SK-N-SH (cell line): ENCODE results near the gene ATP13A4. TPM values are rescaled to one million over a fixed set of nuclear protein-coding genes. Genes with fewer than 3 reads are reported as not detected.

Source experiments
- CTCF ChIA-PET: fragments of 300-600, 350-600 bp; formaldehyde crosslinking; extraction: SDS; loops from one replicate; lab custom pipeline; 2021; lab: Yijun Ruan, JAX
- POLR2A ChIA-PET: fragments of 350-600 bp; sonication (Branson Sonifier 250); formaldehyde crosslinking; extraction: SDS; loops from one replicate; lab custom pipeline; 2020; ENCODE audit warnings: antibody characterized with exemption, inconsistent platforms; lab: Yijun Ruan, JAX
- DNase-seq: peaks from one replicate; pipeline ENCODE4 v3.0.0; 2012
- H2AFZ ChIP-seq: fragments of 200-600 bp; sonication (generic); 2 replicates; pipeline ENCODE4 v1.8.1; 2016; ENCODE audit warnings: antibody characterized with exemption, mild to moderate bottlenecking, low read depth
- H3F3A ChIP-seq: fragments of 200-600 bp; sonication (generic); replicated peaks from 2 replicates; pipeline ENCODE3; 2016; ENCODE audit warnings: antibody characterized with exemption, mild to moderate bottlenecking; ENCODE audit not compliant: insufficient read depth
- H3K27ac ChIP-seq, 2 experiments: fragments of 200-500 bp in 1 of 2; fragments of 200-600 bp in 1 of 2; sonication (Bioruptor generic) in 1 of 2; sonication (generic), shearing (Covaris generic) in 1 of 2; 2 replicates each; pipeline versions ENCODE4 v1.5.1 to v1.6.1; 2014 to 2016; ENCODE audit warnings: low read depth in 2 of 2, inconsistent platforms in 1 of 2, low read length in 1 of 2, mild to moderate bottlenecking in 1 of 2, mixed read lengths in 1 of 2
- H3K27me3 ChIP-seq: fragments of 200-600 bp; sonication (generic), shearing (Covaris generic); 2 replicates; pipeline ENCODE4 v1.6.1; 2016; ENCODE audit warnings: mixed run types; ENCODE audit not compliant: insufficient read depth
- H3K36me3 ChIP-seq, 2 experiments: fragments of 200-500 bp in 1 of 2; fragments of 200-600 bp in 1 of 2; sonication (Bioruptor generic) in 1 of 2; sonication (generic) in 1 of 2; replicated peaks in 1 of 2; 2 replicates each; pipeline versions ENCODE3 to v1.5.1; 2014 to 2016; ENCODE audit warnings: low read length in 1 of 2, mild to moderate bottlenecking in 1 of 2; ENCODE audit not compliant: insufficient read depth in 2 of 2, control insufficient read depth in 1 of 2
- H3K4me1 ChIP-seq, 2 experiments: fragments of 200-500 bp in 1 of 2; fragments of 200-600 bp in 1 of 2; sonication (Bioruptor generic) in 1 of 2; sonication (generic), shearing (Covaris generic) in 1 of 2; 2 replicates each; pipeline versions ENCODE4 v1.5.1 to v1.6.1; 2014 to 2016; ENCODE audit warnings: low read depth in 1 of 2, low read length in 1 of 2, mixed run types in 1 of 2; ENCODE audit not compliant: insufficient read depth in 2 of 2, control insufficient read depth in 1 of 2
- H3K4me2 ChIP-seq: fragments of 200-600 bp; sonication (generic), shearing (Covaris generic); 2 replicates; pipeline ENCODE4 v1.6.1; 2017; ENCODE audit warnings: mixed run types
- H3K4me3 ChIP-seq, 2 experiments: fragments of 200-500 bp in 1 of 2; fragments of 200-600 bp in 1 of 2; sonication (Bioruptor generic) in 1 of 2; sonication (generic), shearing (Covaris generic) in 1 of 2; 2 replicates each; pipeline versions ENCODE4 v1.5.1 to v1.8.1; 2014 to 2016; ENCODE audit warnings: low read depth in 2 of 2, inconsistent platforms in 1 of 2, low read length in 1 of 2, mild to moderate bottlenecking in 1 of 2, mixed read lengths in 1 of 2, moderate library complexity in 1 of 2
- H3K79me2 ChIP-seq: fragments of 200-600 bp; sonication (generic); 2 replicates; pipeline ENCODE4 v1.8.1; 2017; ENCODE audit warnings: mild to moderate bottlenecking; ENCODE audit not compliant: insufficient read depth
- H3K9ac ChIP-seq: fragments of 200-600 bp; sonication (generic); 2 replicates; pipeline ENCODE4 v1.6.1; 2017; ENCODE audit warnings: mixed run types
- H3K9me2 ChIP-seq: fragments of 200-600 bp; sonication (generic); 2 replicates; pipeline ENCODE4 v1.6.1; 2017; ENCODE audit warnings: mixed run types
- H3K9me3 ChIP-seq: fragments of 200-600 bp; sonication (generic); 2 replicates; pipeline ENCODE4 v1.6.1; 2017; ENCODE audit warnings: mixed run types, mild to moderate bottlenecking, moderate library complexity
- H4K20me1 ChIP-seq: fragments of 200-600 bp; sonication (generic); 2 replicates; pipeline ENCODE4 v1.6.1; 2017; ENCODE audit warnings: mild to moderate bottlenecking, mixed run types; ENCODE audit not compliant: insufficient read depth
- CTCF ChIP-seq: fragments of 200-600 bp; sonication (generic); IDR thresholded peaks from 2 replicates; pipeline ENCODE4 v1.6.1; 2017; ENCODE audit warnings: antibody characterized with exemption, mild to moderate bottlenecking, moderate library complexity
- EP300 ChIP-seq, 2 experiments: IDR thresholded peaks; 2 replicates each; pipeline versions ENCODE4 v1.4.0 to v1.6.1; 2012; ENCODE audit warnings: borderline replicate concordance in 1 of 2, low read depth in 1 of 2, low read length in 1 of 2
- FOSL2 ChIP-seq: IDR thresholded peaks from 2 replicates; pipeline ENCODE4 v1.4.0; 2012; ENCODE audit warnings: low read depth, mild to moderate bottlenecking, moderate library complexity, borderline replicate concordance
- FOXM1 ChIP-seq: IDR thresholded peaks from 2 replicates; pipeline ENCODE4 v1.4.0; 2012; ENCODE audit warnings: low read depth, mild to moderate bottlenecking
- GATA2 ChIP-seq: sonication (generic); formaldehyde crosslinking; IDR thresholded peaks from 2 replicates; pipeline ENCODE4 v1.5.0; 2020; ENCODE audit warnings: mild to moderate bottlenecking, missing genetic modification reagents
- IRF3 ChIP-seq: fragments of 150-350 bp; IDR thresholded peaks from 2 replicates; pipeline ENCODE4 v1.6.1; 2016; ENCODE audit warnings: mild to moderate bottlenecking, low read depth, low read length
- JUND ChIP-seq: IDR thresholded peaks from 2 replicates; pipeline ENCODE4 v1.4.0; 2012
- MEF2A ChIP-seq: IDR thresholded peaks from 2 replicates; pipeline ENCODE4 v1.4.0; 2012; ENCODE audit warnings: low read depth, borderline replicate concordance
- MXI1 ChIP-seq: IDR thresholded peaks from 2 replicates; pipeline ENCODE4 v1.6.1; 2012; ENCODE audit warnings: mild to moderate bottlenecking, low read depth, low read length, improper control_type of control experiment
- PBX3 ChIP-seq: IDR thresholded peaks from 2 replicates; pipeline ENCODE4; 2012
- POLR2AphosphoS5 ChIP-seq: IDR thresholded peaks from 2 replicates; pipeline ENCODE4 v1.6.1; 2012; ENCODE audit warnings: low read depth, low read length
- RFX5 ChIP-seq: IDR thresholded peaks from 2 replicates; pipeline ENCODE4 v1.6.1; 2012; ENCODE audit warnings: mild to moderate bottlenecking, improper control_type of control experiment, low read length
- RXRA ChIP-seq: IDR thresholded peaks from 2 replicates; pipeline ENCODE4 v1.4.0; 2012; ENCODE audit warnings: low read depth, mild to moderate bottlenecking, borderline replicate concordance
- SIN3A ChIP-seq: IDR thresholded peaks from 2 replicates; pipeline ENCODE4 v1.6.1; 2012; ENCODE audit warnings: low read depth, mild to moderate bottlenecking, low read length, moderate library complexity, borderline replicate concordance
- SMC3 ChIP-seq: IDR thresholded peaks from 2 replicates; pipeline ENCODE4 v1.6.1; 2012; ENCODE audit warnings: low read depth, low read length, improper control_type of control experiment
- TAF1 ChIP-seq: IDR thresholded peaks from 2 replicates; pipeline ENCODE4 v1.6.1; 2012; ENCODE audit warnings: low read depth, mild to moderate bottlenecking, low read length, moderate library complexity, borderline replicate concordance
- TCF12 ChIP-seq: IDR thresholded peaks from 2 replicates; pipeline ENCODE4 v1.4.0; 2012
- TEAD4 ChIP-seq: IDR thresholded peaks from 2 replicates; pipeline ENCODE4 v1.4.0; 2012; ENCODE audit warnings: mild to moderate bottlenecking, borderline replicate concordance; ENCODE audit not compliant: insufficient read depth
- USF1 ChIP-seq: IDR thresholded peaks from 2 replicates; pipeline ENCODE4 v1.4.0; 2012; ENCODE audit warnings: low read depth, borderline replicate concordance
- ZBTB33 ChIP-seq: IDR thresholded peaks from 2 replicates; pipeline ENCODE4 v1.4.0; 2012; ENCODE audit warnings: low read depth, borderline replicate concordance
- WGBS: methylation state at CpG from one replicate; pipeline ENCODE4 v1.1.6; 2017; ENCODE audit warnings: low lambda C conversion rate; 5-methylcytosine and 5-hydroxymethylcytosine counted together
- polyA plus RNA-seq, 3 experiments: library from polyadenylated mRNA; depleted of rRNA; stranded (reverse); fragments of >200 nt; gene quantifications; 2 replicates each; pipeline ENCODE4 v1.2.3, GENCODE V29; 2012

Gene ATP13A4
- polyA plus RNA-seq, 1 of the 3 experiments (the other 2 are of a cell fraction) = 0.02 TPM

GRCh38 chr3:193496658-193497057 lies 58.0 kb downstream of the ATP13A4 start:
- no peaks in the 10 kb centered on the region for H3K9me2 ChIP-seq
- H2AFZ ChIP-seq = no peak overlapping the region
- H3K4me1 ChIP-seq = no peaks in the 10 kb centered on the region
- POLR2A ChIA-PET = no interaction called here
- no peak overlapping the region for H3K27ac ChIP-seq
- H3K9ac ChIP-seq = no peak overlapping the region
- 42% methylated on average over 6 of the region's 6 CpGs for WGBS
- H3K36me3 ChIP-seq = no peaks in the 10 kb centered on the region
- no peak overlapping the region for H3K4me3 ChIP-seq
- H3K4me2 ChIP-seq = no peak overlapping the region
- no peaks in the 10 kb centered on the region for H4K20me1 ChIP-seq
- H3F3A ChIP-seq = no peaks in the 10 kb centered on the region
- no peaks in the 10 kb centered on the region for H3K79me2 ChIP-seq
- H3K27me3 ChIP-seq = no peaks in the 10 kb centered on the region
- TF ChIP-seq CTCF (no peak), TAF1 (no peak), FOSL2 (no peak), FOXM1 (no peak), SIN3A (no peak), POLR2AphosphoS5 (no peak), GATA2 (no peak), MEF2A (no peak), EP300 (IDR thresholded peaks at IDR 0.05; ENCODE audit: borderline replicate concordance in 1 of 2, low read depth in 1 of 2, low read length in 1 of 2) (no peak), TEAD4 (no peak), RFX5 (no peak), ZBTB33 (no peak), USF1 (no peak), JUND (no peak), RXRA (no peak), PBX3 (no peak), TCF12 (no peak), SMC3 (no peak), MXI1 (no peak), IRF3 (no peak)
- TF ChIP-seq, all 33 proteins: peak for 0
- no peak for DNase-seq
- CTCF ChIA-PET = no interaction called here
- no peaks in the 10 kb centered on the region for H3K9me3 ChIP-seq
